Left ventricle myocardium inferior (tissue), 1 donor: ENCODE data around the gene LRBA. TPM values are rescaled to one million over a fixed set of nuclear protein-coding genes. Genes with fewer than 3 reads are reported as not detected.

Source experiments
- DNase-seq: peaks from one replicate; pipeline ENCODE4 v3.0.0-alpha.2; 2020
- H3K27ac ChIP-seq: fragments of 200-600 bp; replicated peaks from 2 replicates; pipeline ENCODE4 v1.8.0; 2021
- H3K27me3 ChIP-seq: fragments of 200-600 bp; 2 replicates; pipeline ENCODE4 v1.8.0; 2021; ENCODE audit warnings: low read depth
- H3K36me3 ChIP-seq: fragments of 200-600 bp; 2 replicates; pipeline ENCODE4 v1.8.0; 2021
- H3K4me1 ChIP-seq: fragments of 200-600 bp; 2 replicates; pipeline ENCODE4 v1.8.0; 2021
- H3K4me3 ChIP-seq: fragments of 200-600 bp; 2 replicates; pipeline ENCODE4 v1.8.0; 2021; ENCODE audit warnings: mild to moderate bottlenecking, moderate library complexity
- H3K9me3 ChIP-seq: fragments of 200-600 bp; replicated peaks from 2 replicates; pipeline ENCODE4 v1.8.0; 2021
- intact Hi-C: fragments of 100-400 bp; cut with micrococcal nuclease; formaldehyde crosslinking; loops from one replicate; pipeline ENCODE4 v1.11.0; 2022
- total RNA-seq: library from RNA; stranded (reverse); fragmentation: NEBNext Ultra II Directional; extraction: Animal tissue kit (Norgen Biotek cat#: 25700); gene quantifications from one replicate; pipeline ENCODE4 v1.2.1, GENCODE V29; 2021
- TF ChIP-seq, protein P1 (sequence below): fragments of 200-600 bp; IDR thresholded peaks from 2 replicates; pipeline ENCODE4 v1.8.0; 2021; ENCODE audit warnings: antibody characterized with exemption, mild to moderate bottlenecking, borderline replicate concordance
- donor health status: DM: no; HTN: yes; CAD: no; lungs with severe emphysema.

The LRBA gene
- total RNA-seq, 1 donor from 2014 or later = 19.1 TPM

DNA sequence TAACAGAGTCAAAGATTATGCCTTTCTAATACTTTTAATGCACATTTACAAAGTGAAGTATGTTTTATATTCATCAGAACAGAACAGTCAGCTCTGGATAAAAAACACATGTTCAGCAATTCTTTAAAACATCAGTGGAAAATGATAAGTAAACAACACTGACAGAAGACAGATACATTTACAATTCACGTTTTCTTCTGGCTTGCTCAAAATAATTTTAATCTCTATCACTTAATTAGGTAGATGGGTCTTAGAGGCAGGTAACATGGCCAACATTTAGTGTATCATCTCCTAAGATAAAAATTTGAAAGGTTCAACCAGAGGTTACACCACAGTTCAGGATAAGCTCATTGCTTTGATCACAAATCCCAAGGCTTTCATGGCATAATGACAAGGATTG, 589.9 kb downstream of the LRBA start:
- DNase-seq = no peak
- Histone ChIP-seq H3K4me1 (no peaks in the 10 kb centered on the region), H3K4me3 (no peak overlapping the region), H3K27me3 (no peaks in the 10 kb centered on the region), H3K9me3 (no peaks in the 10 kb centered on the region), H3K27ac (no peak overlapping the region), H3K36me3 (no peaks in the 10 kb centered on the region)
- TF ChIP-seq, protein P1, sequence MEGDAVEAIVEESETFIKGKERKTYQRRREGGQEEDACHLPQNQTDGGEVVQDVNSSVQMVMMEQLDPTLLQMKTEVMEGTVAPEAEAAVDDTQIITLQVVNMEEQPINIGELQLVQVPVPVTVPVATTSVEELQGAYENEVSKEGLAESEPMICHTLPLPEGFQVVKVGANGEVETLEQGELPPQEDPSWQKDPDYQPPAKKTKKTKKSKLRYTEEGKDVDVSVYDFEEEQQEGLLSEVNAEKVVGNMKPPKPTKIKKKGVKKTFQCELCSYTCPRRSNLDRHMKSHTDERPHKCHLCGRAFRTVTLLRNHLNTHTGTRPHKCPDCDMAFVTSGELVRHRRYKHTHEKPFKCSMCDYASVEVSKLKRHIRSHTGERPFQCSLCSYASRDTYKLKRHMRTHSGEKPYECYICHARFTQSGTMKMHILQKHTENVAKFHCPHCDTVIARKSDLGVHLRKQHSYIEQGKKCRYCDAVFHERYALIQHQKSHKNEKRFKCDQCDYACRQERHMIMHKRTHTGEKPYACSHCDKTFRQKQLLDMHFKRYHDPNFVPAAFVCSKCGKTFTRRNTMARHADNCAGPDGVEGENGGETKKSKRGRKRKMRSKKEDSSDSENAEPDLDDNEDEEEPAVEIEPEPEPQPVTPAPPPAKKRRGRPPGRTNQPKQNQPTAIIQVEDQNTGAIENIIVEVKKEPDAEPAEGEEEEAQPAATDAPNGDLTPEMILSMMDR = no peak
- intact Hi-C loops = no loop called here

DNA sequence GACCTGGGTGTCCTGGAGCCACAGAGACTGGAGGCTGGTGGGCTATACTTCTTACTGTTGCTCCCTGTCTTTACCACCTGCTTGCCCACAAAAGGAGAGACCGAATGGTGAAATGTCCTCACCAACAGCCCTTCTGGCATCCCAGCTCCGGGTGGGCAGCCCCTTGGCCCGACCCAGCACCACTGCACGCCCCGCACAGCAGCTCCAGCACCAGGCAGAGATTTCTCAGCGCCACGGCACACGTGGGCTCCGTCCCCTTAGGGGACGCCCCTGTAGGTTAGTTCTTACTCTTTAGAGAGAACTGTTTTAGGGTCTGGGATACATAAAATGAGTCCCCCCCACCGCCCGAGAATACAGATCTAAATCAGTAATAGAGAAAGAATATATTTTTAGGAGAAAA, 591.6 kb downstream of the LRBA start:
- no peaks in the 10 kb centered on the region for H3K36me3 ChIP-seq
- H3K27ac ChIP-seq = no peak overlapping the region
- DNase-seq = no peak
- no peaks in the 10 kb centered on the region for H3K27me3 ChIP-seq
- H3K4me1 ChIP-seq = no peaks in the 10 kb centered on the region
- intact Hi-C loops = no loop called here
- TF ChIP-seq, protein P1 = no peak
- H3K4me3 ChIP-seq = no peak overlapping the region
- no peaks in the 10 kb centered on the region for H3K9me3 ChIP-seq

DNA sequence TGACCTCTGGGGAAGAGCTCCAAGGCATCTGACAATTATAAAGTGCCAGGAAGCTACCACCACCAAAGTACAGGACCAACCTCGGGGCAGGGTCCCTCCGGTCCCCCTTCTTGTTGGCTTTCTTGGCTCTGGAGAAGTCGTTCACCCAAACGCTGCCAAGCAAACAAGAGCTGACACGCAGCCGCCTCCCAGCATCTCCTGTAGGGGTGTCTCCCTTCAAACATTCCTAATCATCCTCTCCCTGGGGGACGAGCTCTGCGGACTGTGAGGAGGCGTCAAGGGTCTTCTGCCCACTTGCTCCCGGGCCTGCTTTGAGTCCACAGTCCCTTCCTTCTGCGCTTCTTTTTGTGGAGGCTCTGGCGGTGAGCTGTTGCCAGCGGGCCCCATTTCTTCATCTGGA, 592.0 kb downstream of the LRBA start:
- no peaks in the 10 kb centered on the region for H3K36me3 ChIP-seq
- no peaks in the 10 kb centered on the region for H3K4me1 ChIP-seq
- no peaks in the 10 kb centered on the region for H3K9me3 ChIP-seq
- no peak overlapping the region for H3K27ac ChIP-seq
- intact Hi-C loops = no loop called here
- no peak for DNase-seq
- H3K4me3 ChIP-seq = no peak overlapping the region
- H3K27me3 ChIP-seq = no peaks in the 10 kb centered on the region
- TF ChIP-seq, protein P1 = no peak

DNA sequence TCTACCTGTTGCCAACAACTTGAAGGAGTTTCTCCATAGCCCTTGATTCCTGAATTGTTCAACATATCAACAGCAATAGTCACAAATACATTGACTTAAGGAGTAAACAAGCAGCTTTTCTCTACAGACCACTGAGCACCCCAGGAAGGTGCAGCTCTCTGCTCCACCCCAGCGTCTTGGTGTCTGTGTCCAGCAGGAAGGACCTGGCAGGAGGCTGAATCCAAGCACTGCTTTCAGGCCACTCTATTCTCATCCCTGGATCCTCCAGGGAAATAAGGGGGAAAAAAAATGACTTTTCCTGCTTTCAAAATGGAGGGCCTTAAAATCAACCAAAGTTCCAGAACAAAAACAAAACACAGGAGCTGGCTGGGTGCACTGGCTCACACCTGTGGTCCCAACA, 593.5 kb downstream of the LRBA start:
- H3K27ac ChIP-seq = no peak overlapping the region
- no peaks in the 10 kb centered on the region for H3K36me3 ChIP-seq
- no peaks in the 10 kb centered on the region for H3K27me3 ChIP-seq
- TF ChIP-seq, protein P1 = no peak
- DNase-seq = no peak
- no peak overlapping the region for H3K4me3 ChIP-seq
- H3K9me3 ChIP-seq = no peaks in the 10 kb centered on the region
- H3K4me1 ChIP-seq = no peaks in the 10 kb centered on the region
- intact Hi-C loops = no loop called here

DNA sequence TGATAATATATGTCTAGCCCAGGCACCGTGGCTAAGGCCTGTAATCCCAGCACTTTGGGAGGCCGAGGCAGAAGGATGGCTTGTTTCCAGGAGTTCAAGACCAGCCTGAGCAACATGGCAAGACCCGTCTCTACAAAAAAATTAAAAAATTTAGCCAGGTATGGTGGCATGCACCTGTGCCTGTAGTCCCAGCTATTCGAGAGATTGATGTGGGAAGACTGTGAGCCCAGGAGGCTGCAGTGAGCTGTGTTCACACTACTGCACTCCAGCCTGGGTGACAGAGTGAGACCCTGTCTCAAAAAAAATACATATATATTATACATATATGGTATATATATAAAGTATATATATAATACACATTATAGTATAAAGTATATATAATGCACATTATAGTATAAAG, 595.1 kb downstream of the LRBA start:
- no peaks in the 10 kb centered on the region for H3K4me1 ChIP-seq
- H3K4me3 ChIP-seq = no peak overlapping the region
- no peaks in the 10 kb centered on the region for H3K27me3 ChIP-seq
- TF ChIP-seq, protein P1 = no peak
- no peaks in the 10 kb centered on the region for H3K9me3 ChIP-seq
- no peak overlapping the region for H3K27ac ChIP-seq
- DNase-seq = no peak
- intact Hi-C loops = no loop called here
- no peaks in the 10 kb centered on the region for H3K36me3 ChIP-seq
